HG02884 (cell line): ENCODE results near the gene DEPP1.

Experiments
- ATAC-seq: cut with Tn5 transposase; IDR thresholded peaks from one replicate; pipeline ENCODE4 v1.9.1; 2021; ENCODE audit warnings: mild to moderate bottlenecking, moderate library complexity; ENCODE audit not compliant: unreplicated experiment

DEPP1 gene

DNA sequence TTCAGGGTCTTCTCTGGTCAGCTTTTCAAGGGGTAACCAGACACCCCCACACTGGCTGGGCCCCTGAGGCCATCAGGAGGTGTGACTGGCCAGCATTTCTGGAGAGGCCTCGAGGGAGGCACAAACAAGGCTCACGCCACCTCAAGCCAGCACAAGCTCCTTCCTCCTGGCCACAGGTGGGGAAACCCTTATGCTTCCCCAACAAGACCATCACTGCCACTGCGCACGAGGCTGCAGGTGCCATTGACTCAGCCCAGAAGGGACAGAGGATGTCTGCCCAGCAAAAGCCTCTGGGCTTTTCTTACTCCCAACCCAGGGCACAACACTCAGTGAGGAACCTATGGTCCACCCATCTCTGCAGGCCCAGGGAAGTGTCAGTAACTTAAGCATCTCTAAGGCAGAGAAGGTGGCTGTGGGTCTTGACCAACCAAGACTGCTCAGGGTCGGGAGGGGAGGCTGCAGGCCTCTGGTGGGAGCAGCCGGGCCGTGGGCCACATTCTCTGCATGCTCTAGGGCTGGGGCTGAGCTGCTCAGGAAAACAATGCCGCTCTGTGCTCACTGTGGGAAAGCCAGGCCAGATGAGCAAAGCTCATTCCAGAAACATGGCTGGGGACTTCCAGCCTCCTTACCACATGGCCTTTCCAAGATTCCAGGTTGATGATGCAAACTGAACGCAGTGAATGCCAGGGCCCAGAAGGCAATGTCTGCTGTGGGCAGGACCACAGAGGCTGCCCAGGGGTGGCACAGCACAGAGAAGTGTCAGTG lies 43.2 kb downstream of the DEPP1 start:
- no peak for ATAC-seq

GRCh38 chr10:44934416-44935200 lies 44.0 kb downstream of the DEPP1 start:
- ATAC-seq, result no peak

GRCh38 chr10:44933451-44934321 lies 44.9 kb downstream of the DEPP1 start:
- ATAC-seq, result no peak

- ATAC-seq, result peak; percentile 96
Measured at GRCh38 chr10:44932517-44933450, 45.8 kb downstream of the DEPP1 start.

- ATAC-seq, result no peak
Measured at GRCh38 chr10:44931621-44932516, 46.7 kb downstream of the DEPP1 start.

DNA sequence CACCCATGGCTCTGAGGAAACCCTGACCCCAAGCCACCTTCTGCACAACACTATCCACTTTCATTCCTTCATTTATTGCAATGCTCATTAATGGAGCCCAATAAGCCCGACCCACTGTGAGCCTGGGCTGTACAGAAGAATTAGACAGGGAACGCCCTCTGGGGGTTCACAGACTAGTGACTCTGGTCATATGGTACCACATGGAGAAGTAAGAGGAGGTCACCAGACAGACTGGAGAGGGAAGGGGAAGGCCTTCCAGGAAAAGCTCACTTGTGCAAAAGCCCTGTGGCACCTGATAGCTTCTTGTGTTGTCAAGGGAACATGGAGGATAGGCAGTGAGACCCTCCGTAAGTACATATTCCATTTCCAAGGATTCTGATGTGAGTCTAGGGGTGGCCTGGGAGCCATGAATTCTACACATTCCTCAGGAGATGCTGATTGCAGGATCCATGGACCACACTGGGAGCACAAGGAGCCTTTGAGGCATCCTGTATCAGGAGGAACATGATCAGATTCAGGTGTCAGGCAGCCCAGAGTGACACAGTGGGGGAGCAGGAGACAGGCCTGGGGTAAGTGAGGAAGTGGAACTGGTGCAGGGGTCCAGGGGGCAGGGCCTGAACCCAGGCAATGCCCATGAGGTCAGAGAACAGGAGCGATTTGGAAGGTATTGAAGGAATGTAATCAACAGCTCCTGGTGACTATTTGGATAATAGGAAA lies 47.5 kb downstream of the DEPP1 start:
- ATAC-seq, result no peak

- no peak for ATAC-seq
Measured at GRCh38 chr10:44929356-44930255, 49.0 kb downstream of the DEPP1 start.

- no peak for ATAC-seq
Measured at GRCh38 chr10:44928462-44928861, 50.1 kb downstream of the DEPP1 start.

GRCh38 chr10:44927352-44927751 lies 51.3 kb downstream of the DEPP1 start:
- no peak for ATAC-seq

- ATAC-seq, result no peak
Measured at GRCh38 chr10:44926751-44927351, 51.8 kb downstream of the DEPP1 start.
